H9 (cell line): ENCODE results near the gene SEMA7A. TPM values are rescaled to one million over a fixed set of nuclear protein-coding genes. Genes with fewer than 3 reads are reported as not detected.

Source experiments
- DNase-seq: peaks from one replicate; pipeline ENCODE4 v3.0.0-alpha.2; 2017
- H2AFZ ChIP-seq: one replicate; pipeline ENCODE4 v1.6.1; 2013; ENCODE audit warnings: mild to moderate bottlenecking, low read length, control low read depth, moderate library complexity
- H2AK5ac ChIP-seq: 2 replicates; pipeline ENCODE4 v1.6.1; 2013; ENCODE audit warnings: low read length, control low read depth, mixed read lengths; ENCODE audit not compliant: insufficient read length
- H2BK120ac ChIP-seq: one replicate; pipeline ENCODE4 v1.6.1; 2013; ENCODE audit warnings: low read depth, mild to moderate bottlenecking, low read length, control low read depth, inconsistent platforms; ENCODE audit not compliant: poor library complexity, severe bottlenecking
- H2BK12ac ChIP-seq: 2 replicates; pipeline ENCODE4 v1.6.1; 2013; ENCODE audit warnings: low read length, control low read depth, mixed read lengths, low read depth; ENCODE audit not compliant: insufficient read length
- H2BK15ac ChIP-seq: 2 replicates; pipeline ENCODE4 v1.6.1; 2013; ENCODE audit warnings: low read depth, low read length, control low read depth
- H2BK20ac ChIP-seq: one replicate; pipeline ENCODE4 v1.6.1; 2013; ENCODE audit warnings: low read depth, mild to moderate bottlenecking, low read length, control low read depth, inconsistent platforms; ENCODE audit not compliant: poor library complexity, severe bottlenecking
- H2BK5ac ChIP-seq: 2 replicates; pipeline ENCODE4 v1.6.1; 2013; ENCODE audit warnings: low read length, control low read depth, mixed read lengths; ENCODE audit not compliant: insufficient read length
- H3K14ac ChIP-seq: 2 replicates; pipeline ENCODE4 v1.6.1; 2013; ENCODE audit warnings: low read length, control low read depth; ENCODE audit not compliant: insufficient read depth
- H3K18ac ChIP-seq: 2 replicates; pipeline ENCODE4 v1.6.1; 2013; ENCODE audit warnings: low read depth, mild to moderate bottlenecking, mixed read lengths, low read length, control low read depth; ENCODE audit not compliant: insufficient read length
- H3K23ac ChIP-seq: 2 replicates; pipeline ENCODE4 v1.6.1; 2013; ENCODE audit warnings: low read length, control low read depth, mixed read lengths, low read depth; ENCODE audit not compliant: insufficient read length
- H3K23me2 ChIP-seq: 2 replicates; pipeline ENCODE4 v1.6.1; 2013; ENCODE audit warnings: low read depth, mild to moderate bottlenecking, mixed read lengths, low read length, control low read depth; ENCODE audit not compliant: insufficient read length, poor library complexity, severe bottlenecking
- H3K27ac ChIP-seq: 2 replicates; pipeline ENCODE4 v1.5.1; 2013; ENCODE audit warnings: low read length, control low read depth, mixed read lengths, low read depth; ENCODE audit not compliant: insufficient read length
- H3K27me3 ChIP-seq: 2 replicates; pipeline ENCODE4 v1.6.1; 2013; ENCODE audit warnings: low read length, control low read depth, inconsistent platforms; ENCODE audit not compliant: insufficient read depth
- H3K4ac ChIP-seq: 2 replicates; pipeline ENCODE4 v1.6.1; 2013; ENCODE audit warnings: low read depth, mild to moderate bottlenecking, control low read depth, inconsistent platforms, low read length, moderate library complexity
- H3K4me1 ChIP-seq: 2 replicates; pipeline ENCODE4 v1.6.1; 2013; ENCODE audit warnings: low read length, control low read depth, inconsistent platforms; ENCODE audit not compliant: insufficient read depth
- H3K4me2 ChIP-seq: 2 replicates; pipeline ENCODE4 v1.6.1; 2013; ENCODE audit warnings: low read length, control low read depth, mixed read lengths; ENCODE audit not compliant: insufficient read length, insufficient read depth
- H3K56ac ChIP-seq: 2 replicates; pipeline ENCODE4 v1.6.1; 2013; ENCODE audit warnings: low read depth, mild to moderate bottlenecking, mixed read lengths, low read length, control low read depth; ENCODE audit not compliant: insufficient read length
- H3K79me1 ChIP-seq: 2 replicates; pipeline ENCODE4 v1.6.1; 2013; ENCODE audit warnings: low read depth, mild to moderate bottlenecking, moderate library complexity, low read length, control low read depth, inconsistent platforms; ENCODE audit not compliant: insufficient read depth, poor library complexity, severe bottlenecking
- H3K79me2 ChIP-seq: 2 replicates; pipeline ENCODE4 v1.6.1; 2013; ENCODE audit warnings: low read length, control low read depth, inconsistent platforms; ENCODE audit not compliant: insufficient read depth
- H3K9ac ChIP-seq: 2 replicates; pipeline ENCODE4 v1.6.1; 2013; ENCODE audit warnings: low read length, control low read depth, mixed read lengths; ENCODE audit not compliant: insufficient read length; ENCODE audit errors: extremely low read depth
- H3K9me3 ChIP-seq: one replicate; pipeline ENCODE4 v1.6.1; 2013; ENCODE audit warnings: low read depth, low read length, inconsistent platforms; ENCODE audit not compliant: control insufficient read depth
- H3T11ph ChIP-seq: one replicate; pipeline ENCODE4 v1.6.1; 2013; ENCODE audit warnings: mild to moderate bottlenecking, low read length, control low read depth, inconsistent platforms
- H4K20me1 ChIP-seq: one replicate; pipeline ENCODE4 v1.6.1; 2013; ENCODE audit not compliant: control insufficient read depth, insufficient read length, insufficient read depth
- H4K5ac ChIP-seq: 2 replicates; pipeline ENCODE4 v1.6.1; 2013; ENCODE audit warnings: low read depth, mild to moderate bottlenecking, mixed read lengths, low read length, control low read depth; ENCODE audit not compliant: insufficient read length
- H4K8ac ChIP-seq: replicated peaks from 2 replicates; pipeline ENCODE4 v1.6.1; 2013; ENCODE audit warnings: low read length, control low read depth, mixed read lengths, low read depth; ENCODE audit not compliant: insufficient read length
- H4K91ac ChIP-seq: 2 replicates; pipeline ENCODE4 v1.6.1; 2013; ENCODE audit warnings: low read depth, mild to moderate bottlenecking, moderate library complexity, mixed read lengths, low read length, control low read depth; ENCODE audit not compliant: insufficient read length
- H3K27ac Mint-ChIP-seq, 3 experiments: 2 replicates in 2 of 3; 3 replicates in 1 of 3; pipeline ENCODE4 v1.8.0; 2020 to 2021; ENCODE audit warnings: mixed read lengths in 3 of 3, mild to moderate bottlenecking in 1 of 3, moderate library complexity in 1 of 3
- H3K27me3 Mint-ChIP-seq: 2 replicates; pipeline ENCODE4 v1.8.0; 2021; ENCODE audit warnings: low read depth, mild to moderate bottlenecking, moderate library complexity, mixed read lengths
- H3K36me3 Mint-ChIP-seq, 3 experiments: 2 replicates in 2 of 3; 3 replicates in 1 of 3; pipeline ENCODE4 v1.8.0; 2020 to 2021; ENCODE audit warnings: low read depth in 3 of 3, mixed read lengths in 3 of 3; ENCODE audit not compliant: insufficient read depth in 1 of 3
- H3K4me1 Mint-ChIP-seq, 2 experiments: 2 replicates each; pipeline ENCODE4 v1.8.0; 2020; ENCODE audit warnings: mixed read lengths in 2 of 2
- H3K4me3 Mint-ChIP-seq, 2 experiments: 2 replicates in 1 of 2; 3 replicates in 1 of 2; pipeline ENCODE4 v1.8.0; 2020 to 2021; ENCODE audit warnings: mild to moderate bottlenecking in 2 of 2, mixed read lengths in 2 of 2, moderate library complexity in 1 of 2
- H3K9me3 Mint-ChIP-seq, 2 experiments: 2 replicates in 1 of 2; 3 replicates in 1 of 2; pipeline ENCODE4 v1.8.0; 2020; ENCODE audit warnings: mild to moderate bottlenecking in 2 of 2, mixed read lengths in 2 of 2, moderate library complexity in 1 of 2
- WGBS: extraction: QIAGEN DNeasy Blood & Tissue Kit; methylation state at CpG from one replicate; pipeline ENCODE4 v1.1.7; 2013; ENCODE audit warnings: missing lambda C conversion rate, low lambda C conversion rate, mixed read lengths; ENCODE audit not compliant: insufficient read length; ENCODE audit errors: extremely low coverage; 5-methylcytosine and 5-hydroxymethylcytosine counted together
- total RNA-seq: library from RNA; stranded (reverse); gene quantifications from 2 replicates; pipeline ENCODE4 v1.2.1, GENCODE V29; 2021
- TF ChIP-seq, protein P1 (sequence below): fragments of 200-600 bp; sonication (generic); conservative IDR thresholded peaks from 3 replicates; pipeline ENCODE4 v1.8.0; 2021; ENCODE audit warnings: antibody characterized with exemption, mild to moderate bottlenecking

The SEMA7A gene
- total RNA-seq, 1 experiment from 2014 or later = 5.7 TPM

DNA sequence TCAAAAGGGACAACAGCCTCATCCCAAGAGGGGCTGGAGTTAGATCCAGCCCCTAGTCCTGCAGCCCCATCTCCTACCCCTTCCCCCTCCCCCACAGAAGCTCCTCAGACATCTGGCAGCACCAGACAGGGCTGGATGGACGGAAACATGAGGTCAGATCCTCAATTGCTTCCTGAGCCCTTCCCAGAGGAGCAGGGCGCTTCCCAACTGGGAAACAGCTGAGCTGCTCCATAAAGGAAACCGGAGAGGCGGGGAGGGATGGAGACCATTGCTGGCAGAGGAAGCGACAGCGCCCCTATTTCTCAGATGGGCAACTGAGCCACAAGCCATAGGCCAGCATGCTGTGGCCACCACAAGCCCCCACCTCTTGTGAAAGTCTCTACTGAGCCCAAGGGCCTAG is 48.0 kb downstream of the SEMA7A start:
- H4K91ac ChIP-seq = no peak overlapping the region
- H3K27me3 ChIP-seq = no peaks in the 10 kb centered on the region
- H3K27ac ChIP-seq = no peak overlapping the region
- H3K9ac ChIP-seq = no peak overlapping the region
- no peak overlapping the region for H2BK15ac ChIP-seq
- H3K4me2 ChIP-seq = no peak overlapping the region
- no peak overlapping the region for H3K18ac ChIP-seq
- H4K5ac ChIP-seq = no peak overlapping the region
- H3K79me2 ChIP-seq = no peaks in the 10 kb centered on the region
- H2BK12ac ChIP-seq = no peak overlapping the region
- no CpG with 5 or more reads among the region's 6 CpGs for WGBS
- no peak overlapping the region for H2BK120ac ChIP-seq
- H3K79me1 ChIP-seq = no peaks in the 10 kb centered on the region
- Mint-ChIP-seq H3K27ac (no peak overlapping the region), H3K4me3 (no peak overlapping the region), H3K4me1 (peaks cover 13 to 34% of the 10 kb centered on the region in 2 experiments), H3K27me3 (no peaks in the 10 kb centered on the region), H3K9me3 (no peaks in the 10 kb centered on the region; a peak in 1 of 5 replicates), H3K36me3 (no peaks in the 10 kb centered on the region)
- no peak for DNase-seq
- H3K4ac ChIP-seq = no peak overlapping the region
- H3T11ph ChIP-seq = no peak overlapping the region
- TF ChIP-seq, protein P1, sequence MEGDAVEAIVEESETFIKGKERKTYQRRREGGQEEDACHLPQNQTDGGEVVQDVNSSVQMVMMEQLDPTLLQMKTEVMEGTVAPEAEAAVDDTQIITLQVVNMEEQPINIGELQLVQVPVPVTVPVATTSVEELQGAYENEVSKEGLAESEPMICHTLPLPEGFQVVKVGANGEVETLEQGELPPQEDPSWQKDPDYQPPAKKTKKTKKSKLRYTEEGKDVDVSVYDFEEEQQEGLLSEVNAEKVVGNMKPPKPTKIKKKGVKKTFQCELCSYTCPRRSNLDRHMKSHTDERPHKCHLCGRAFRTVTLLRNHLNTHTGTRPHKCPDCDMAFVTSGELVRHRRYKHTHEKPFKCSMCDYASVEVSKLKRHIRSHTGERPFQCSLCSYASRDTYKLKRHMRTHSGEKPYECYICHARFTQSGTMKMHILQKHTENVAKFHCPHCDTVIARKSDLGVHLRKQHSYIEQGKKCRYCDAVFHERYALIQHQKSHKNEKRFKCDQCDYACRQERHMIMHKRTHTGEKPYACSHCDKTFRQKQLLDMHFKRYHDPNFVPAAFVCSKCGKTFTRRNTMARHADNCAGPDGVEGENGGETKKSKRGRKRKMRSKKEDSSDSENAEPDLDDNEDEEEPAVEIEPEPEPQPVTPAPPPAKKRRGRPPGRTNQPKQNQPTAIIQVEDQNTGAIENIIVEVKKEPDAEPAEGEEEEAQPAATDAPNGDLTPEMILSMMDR = no peak
- no peak overlapping the region for H3K14ac ChIP-seq
- H3K4me1 ChIP-seq = no peaks in the 10 kb centered on the region
- H2BK5ac ChIP-seq = no peak overlapping the region
- H4K20me1 ChIP-seq = no peaks in the 10 kb centered on the region
- H3K23ac ChIP-seq = no peak overlapping the region
- H3K9me3 ChIP-seq = no peaks in the 10 kb centered on the region
- no peak overlapping the region for H2BK20ac ChIP-seq
- H3K23me2 ChIP-seq = no peaks in the 10 kb centered on the region
- H4K8ac ChIP-seq = no peak overlapping the region
- H2AK5ac ChIP-seq = no peak overlapping the region
- H3K56ac ChIP-seq = no peak overlapping the region
- no peak overlapping the region for H2AFZ ChIP-seq
